Measurements from ENCODE around the gene CCNT1.

GRCh38 chr12:48640854-48641253, 75.7 kb downstream of the CCNT1 start:
- TF ChIP-seq EZH2phosphoT487 (IDR thresholded peaks at IDR 0.05; ENCODE audit: insufficient read depth, low read depth) (no peak), EZH2 (IDR thresholded peaks at IDR 0.05; ENCODE audit: insufficient read depth, poor library complexity, severe bottlenecking) (no peak)
